ENCODE data around the gene STAB2.

STAB2 gene

DNA sequence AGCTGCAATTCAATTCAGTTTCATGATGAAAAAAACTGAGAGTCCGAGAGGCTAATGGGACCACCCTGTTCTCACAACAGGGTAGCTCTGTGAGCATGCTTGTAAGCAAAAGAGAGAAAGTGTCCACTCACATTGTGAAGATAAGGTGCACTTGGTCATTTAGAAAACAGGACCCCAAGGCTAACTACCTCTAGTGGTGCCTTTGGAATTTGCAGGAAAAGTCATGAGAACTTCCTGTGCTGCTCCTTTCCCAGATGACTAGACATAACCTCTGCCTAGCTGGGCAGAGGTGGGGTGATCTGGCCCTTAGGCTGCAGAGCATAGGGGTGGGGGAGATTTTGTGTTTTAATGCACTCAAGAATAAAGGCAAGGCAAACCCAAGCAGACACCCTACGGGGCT, 118.9 kb downstream of the STAB2 start:
- H3K79me2 ChIP-seq (ENCODE audit: insufficient read depth, low read length), result no peaks in the 10 kb centered on the region
- H3K9me2 ChIP-seq (replicated peaks; ENCODE audit: insufficient read depth, low read length), result no peaks in the 10 kb centered on the region
- H3K27ac ChIP-seq (ENCODE audit: low read depth, low read length), result no peak overlapping the region
- TF ChIP-seq, protein P1, sequence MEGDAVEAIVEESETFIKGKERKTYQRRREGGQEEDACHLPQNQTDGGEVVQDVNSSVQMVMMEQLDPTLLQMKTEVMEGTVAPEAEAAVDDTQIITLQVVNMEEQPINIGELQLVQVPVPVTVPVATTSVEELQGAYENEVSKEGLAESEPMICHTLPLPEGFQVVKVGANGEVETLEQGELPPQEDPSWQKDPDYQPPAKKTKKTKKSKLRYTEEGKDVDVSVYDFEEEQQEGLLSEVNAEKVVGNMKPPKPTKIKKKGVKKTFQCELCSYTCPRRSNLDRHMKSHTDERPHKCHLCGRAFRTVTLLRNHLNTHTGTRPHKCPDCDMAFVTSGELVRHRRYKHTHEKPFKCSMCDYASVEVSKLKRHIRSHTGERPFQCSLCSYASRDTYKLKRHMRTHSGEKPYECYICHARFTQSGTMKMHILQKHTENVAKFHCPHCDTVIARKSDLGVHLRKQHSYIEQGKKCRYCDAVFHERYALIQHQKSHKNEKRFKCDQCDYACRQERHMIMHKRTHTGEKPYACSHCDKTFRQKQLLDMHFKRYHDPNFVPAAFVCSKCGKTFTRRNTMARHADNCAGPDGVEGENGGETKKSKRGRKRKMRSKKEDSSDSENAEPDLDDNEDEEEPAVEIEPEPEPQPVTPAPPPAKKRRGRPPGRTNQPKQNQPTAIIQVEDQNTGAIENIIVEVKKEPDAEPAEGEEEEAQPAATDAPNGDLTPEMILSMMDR (IDR thresholded peaks at IDR 0.05; ENCODE audit: insufficient read depth, low read length, poor library complexity, severe bottlenecking), result no peak
- TF ChIP-seq EZH2phosphoT487 (conservative IDR thresholded peaks at IDR 0.05; ENCODE audit: low read length), result no peak
- no peaks in the 10 kb centered on the region for H3K36me3 ChIP-seq (ENCODE audit: low read length)
- H4K20me1 ChIP-seq (ENCODE audit: low read depth, low read length), result no peaks in the 10 kb centered on the region
- H3K9ac ChIP-seq (ENCODE audit: low read length), result no peak overlapping the region
- H3K4me2 ChIP-seq (ENCODE audit: low read depth, low read length, poor library complexity, severe bottlenecking), result no peak overlapping the region
- no peaks in the 10 kb centered on the region for H3F3A ChIP-seq (ENCODE audit: insufficient read depth)
- no peaks in the 10 kb centered on the region for H3K9me3 ChIP-seq (ENCODE audit: insufficient read depth, low read length)
- no peak overlapping the region for H3K4me3 ChIP-seq (ENCODE audit: insufficient read depth, low read length, poor library complexity, severe bottlenecking)
- no peaks in the 10 kb centered on the region for H3K27me3 ChIP-seq (ENCODE audit: low read length)
- no peak overlapping the region for H2AFZ ChIP-seq (ENCODE audit: low read depth, low read length, severe bottlenecking)

DNA sequence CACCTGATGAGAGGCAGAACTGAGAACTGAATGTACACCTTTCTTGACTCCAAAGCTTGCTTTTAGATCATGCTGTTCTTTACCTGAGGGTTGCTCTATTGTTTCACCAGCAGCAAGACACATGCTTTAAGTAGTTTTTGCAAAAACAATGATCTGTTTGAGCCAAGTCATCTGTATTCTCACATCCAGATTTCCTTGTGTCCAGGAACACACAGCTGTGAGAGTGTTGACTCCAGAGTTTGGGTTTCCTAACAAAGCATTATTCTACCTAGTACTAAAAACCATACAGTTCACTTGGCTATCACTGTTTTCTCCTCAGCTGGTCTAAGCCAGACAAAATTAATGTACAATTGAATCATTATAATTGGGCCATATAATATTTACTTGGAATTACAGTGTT, 120.4 kb downstream of the STAB2 start:
- H4K20me1 ChIP-seq (ENCODE audit: low read depth, low read length), result no peaks in the 10 kb centered on the region
- H2AFZ ChIP-seq (ENCODE audit: low read depth, low read length, severe bottlenecking), result no peak overlapping the region
- H3K9ac ChIP-seq (ENCODE audit: low read length), result no peak overlapping the region
- no peak overlapping the region for H3K4me2 ChIP-seq (ENCODE audit: low read depth, low read length, poor library complexity, severe bottlenecking)
- no peaks in the 10 kb centered on the region for H3F3A ChIP-seq (ENCODE audit: insufficient read depth)
- no peaks in the 10 kb centered on the region for H3K9me2 ChIP-seq (replicated peaks; ENCODE audit: insufficient read depth, low read length)
- no peak overlapping the region for H3K4me3 ChIP-seq (ENCODE audit: insufficient read depth, low read length, poor library complexity, severe bottlenecking)
- H3K27me3 ChIP-seq (ENCODE audit: low read length), result no peaks in the 10 kb centered on the region
- H3K9me3 ChIP-seq (ENCODE audit: insufficient read depth, low read length), result no peaks in the 10 kb centered on the region
- H3K36me3 ChIP-seq (ENCODE audit: low read length), result no peaks in the 10 kb centered on the region
- no peak overlapping the region for H3K27ac ChIP-seq (ENCODE audit: low read depth, low read length)
- H3K79me2 ChIP-seq (ENCODE audit: insufficient read depth, low read length), result no peaks in the 10 kb centered on the region
- TF ChIP-seq, protein P1 (IDR thresholded peaks at IDR 0.05; ENCODE audit: insufficient read depth, low read length, poor library complexity, severe bottlenecking), result no peak
- no peak for TF ChIP-seq EZH2phosphoT487 (conservative IDR thresholded peaks at IDR 0.05; ENCODE audit: low read length)

DNA sequence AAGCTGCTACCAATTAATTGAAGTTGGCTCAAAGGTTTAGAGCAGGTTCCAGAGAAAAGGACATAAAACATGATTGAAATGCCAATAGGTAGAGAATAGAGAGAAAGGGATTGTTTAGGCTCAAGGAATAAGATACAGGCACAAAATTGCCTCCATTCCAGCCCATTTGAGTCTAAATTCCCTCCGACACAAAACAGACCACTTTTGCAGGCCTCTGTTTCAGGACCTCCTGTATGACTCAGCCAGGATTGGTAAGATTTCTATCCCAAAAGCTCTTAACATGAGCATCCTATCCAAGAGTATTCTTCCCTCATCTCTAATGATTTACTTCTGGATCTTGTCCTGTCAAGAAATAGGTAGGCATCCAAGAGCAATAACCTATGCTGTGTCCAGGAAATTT, 123.5 kb downstream of the STAB2 start:
- H3K27ac ChIP-seq (ENCODE audit: low read depth, low read length), result no peak overlapping the region

More for the DNA sequence above, 123.5 kb downstream of the STAB2 start:
- Histone ChIP-seq H3K36me3 (ENCODE audit: low read length) (no peaks in the 10 kb centered on the region), H3K9me2 (replicated peaks; ENCODE audit: insufficient read depth, low read length) (no peaks in the 10 kb centered on the region), H3K79me2 (ENCODE audit: insufficient read depth, low read length) (no peaks in the 10 kb centered on the region), H3K9me3 (ENCODE audit: insufficient read depth, low read length) (no peaks in the 10 kb centered on the region), H2AFZ (ENCODE audit: low read depth, low read length, severe bottlenecking) (no peak overlapping the region), H4K20me1 (ENCODE audit: low read depth, low read length) (no peaks in the 10 kb centered on the region), H3K9ac (ENCODE audit: low read length) (no peak overlapping the region), H3K4me2 (ENCODE audit: low read depth, low read length, poor library complexity, severe bottlenecking) (no peak overlapping the region), H3F3A (ENCODE audit: insufficient read depth) (no peaks in the 10 kb centered on the region), H3K4me3 (ENCODE audit: insufficient read depth, low read length, poor library complexity, severe bottlenecking) (no peak overlapping the region), H3K27me3 (ENCODE audit: low read length) (no peaks in the 10 kb centered on the region)
- no peak for TF ChIP-seq EZH2phosphoT487 (conservative IDR thresholded peaks at IDR 0.05; ENCODE audit: low read length)
- TF ChIP-seq, protein P1 (IDR thresholded peaks at IDR 0.05; ENCODE audit: insufficient read depth, low read length, poor library complexity, severe bottlenecking), result no peak

Measured in SU-DHL-6 (cell line).